OCI-LY1 (cell line): ENCODE data around the gene INPP5K.

Source experiments
- CTCF ChIP-seq: fragments of 200-600 bp; sonication (generic), shearing (Covaris generic); IDR thresholded peaks from 2 replicates; pipeline ENCODE4 v1.5.1; 2017; ENCODE audit warnings: mild to moderate bottlenecking, antibody characterized with exemption, low read length, moderate library complexity, mixed read lengths
- EZH2 ChIP-seq: fragments of 200-600 bp; sonication (generic), shearing (Covaris generic); IDR thresholded peaks from 2 replicates; pipeline ENCODE4 v1.8.0; 2017; ENCODE audit warnings: borderline replicate concordance, mixed run types, mild to moderate bottlenecking, antibody characterized with exemption, low read length, moderate library complexity, mixed read lengths

- no peak for TF ChIP-seq CTCF
- TF ChIP-seq EZH2, result no peak
Observed at GRCh38 chr17:1475321-1475854, 41.0 kb downstream of the INPP5K start.
